ENCODE data around the gene CLCN7. TPM values are rescaled to one million over a fixed set of nuclear protein-coding genes. Genes with fewer than 3 reads are reported as not detected.

CLCN7 gene
- total RNA-seq, 1 experiment from 2014 or later: 127 TPM

DNA sequence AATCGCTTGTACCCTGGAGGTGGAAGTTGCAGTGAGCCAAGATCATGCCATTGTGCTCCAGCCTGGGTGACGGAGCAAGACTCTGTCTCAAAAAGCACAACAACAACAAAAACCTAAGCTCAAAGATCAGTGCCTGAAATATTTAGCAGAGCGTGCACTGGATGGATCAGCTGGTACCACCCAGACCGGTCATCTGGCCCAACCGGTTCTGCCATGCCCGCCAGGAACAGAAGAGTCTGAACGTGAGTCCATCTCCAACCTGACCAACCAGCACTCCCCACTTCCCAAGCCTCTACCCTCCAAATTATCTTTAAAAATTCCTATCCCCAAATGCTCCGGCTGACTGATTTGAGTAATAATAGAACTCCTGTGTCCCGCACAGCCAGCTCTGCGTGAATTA lies 52.8 kb downstream of the CLCN7 start:
- Mint-ChIP-seq H3K9me3 (ENCODE audit: unreplicated experiment) (no peaks in the 10 kb centered on the region), H3K27me3 (ENCODE audit: insufficient read depth, unreplicated experiment) (no peaks in the 10 kb centered on the region), H3K27ac (ENCODE audit: unreplicated experiment) (peak overlapping the region; percentile 95), H3K4me1 (ENCODE audit: low read depth, unreplicated experiment) (no peaks in the 10 kb centered on the region), H3K4me3 (ENCODE audit: unreplicated experiment) (peak overlapping the region; percentile 46), H3K36me3 (ENCODE audit: insufficient read depth, unreplicated experiment) (peaks cover 31% of the 10 kb centered on the region)
- TF ChIP-seq CTCF (IDR thresholded peaks at IDR 0.05; ENCODE audit: insufficient read depth in 1 of 2, low read depth in 1 of 2, low read length in 1 of 2, severe bottlenecking in 1 of 2, unreplicated experiment in 1 of 2): no peak
- POLR2A ChIA-PET: interaction anchor here (1.8 kb wide), 1 partner anchor 9 kb away, joined by 16 read pairs; the partner anchor contains the start of gene PERCC1
- Histone ChIP-seq H3K4me1 (peaks cover 9% of the 10 kb centered on the region; the same call in 1 of the 2 replicates), H3K36me3 (ENCODE audit: control insufficient read depth, insufficient read depth, low read length) (no peaks in the 10 kb centered on the region; the same call in 1 of the 2 replicates), H3K9me3 (peaks cover 9% of the 10 kb centered on the region), H3K27me3 (replicated peaks; ENCODE audit: control insufficient read depth, insufficient read depth, low read length) (no peaks in the 10 kb centered on the region), H3K4me3 (ENCODE audit: low read depth, low read length) (no peak overlapping the region)
- CTCF ChIA-PET: no interaction called here
- intact Hi-C loops (cut with micrococcal nuclease; ENCODE audit: unreplicated experiment): loop anchor here (10.0 kb wide), 1 partner anchor 53 kb away; the partner anchor contains the start of gene CLCN7
- BruUV-seq (replicated peaks): no TSS peak
- no peak for DNase-seq

DNA sequence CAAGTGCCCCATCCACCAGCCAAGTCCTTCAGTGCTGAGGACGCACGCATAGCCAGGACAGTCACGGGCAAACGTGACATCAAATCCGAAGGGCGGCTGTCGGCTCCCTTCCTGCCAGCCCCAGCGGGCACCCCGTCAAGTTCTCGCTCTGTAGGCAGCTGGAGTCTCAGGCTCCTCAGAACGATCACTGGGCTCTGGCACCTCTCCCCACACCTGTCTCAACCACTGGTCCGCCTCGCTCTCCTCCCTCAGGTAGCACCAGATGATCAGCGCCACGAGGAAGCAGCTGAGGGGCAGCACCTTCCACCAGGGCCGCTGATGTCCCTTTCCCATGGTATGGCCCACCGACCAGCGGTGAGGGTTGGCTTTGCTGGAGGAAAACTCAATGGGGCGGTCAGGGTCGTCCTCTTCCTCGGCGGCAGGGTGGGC lies 54.7 kb downstream of the CLCN7 start:
- intact Hi-C loops (cut with micrococcal nuclease; ENCODE audit: unreplicated experiment): loop anchor here (10.0 kb wide), 1 partner anchor 55 kb away; the partner anchor contains the start of gene CLCN7
- TF ChIP-seq CTCF (IDR thresholded peaks at IDR 0.05; ENCODE audit: insufficient read depth in 1 of 2, low read depth in 1 of 2, low read length in 1 of 2, severe bottlenecking in 1 of 2, unreplicated experiment in 1 of 2): no peak
- H3K27me3 Mint-ChIP-seq (ENCODE audit: insufficient read depth, unreplicated experiment): no peaks in the 10 kb centered on the region
- CTCF ChIA-PET: interaction anchor here (0.8 to 1.5 kb wide), 3 partner anchors 8 to 57 kb away, joined by 3 to 9 read pairs (median 3); partner anchors contain the start of gene PERCC1
- H3K4me3 ChIP-seq (ENCODE audit: low read depth, low read length): peak overlapping the region; percentile 95
- peaks cover 9% of the 10 kb centered on the region for H3K9me3 ChIP-seq
- no peak for DNase-seq
- H3K4me1 ChIP-seq: peaks cover 21% of the 10 kb centered on the region
- no peaks in the 10 kb centered on the region for H3K4me1 Mint-ChIP-seq (ENCODE audit: low read depth, unreplicated experiment)
- TSS peak; percentile 86 for BruUV-seq (replicated peaks)
- no peaks in the 10 kb centered on the region for H3K9me3 Mint-ChIP-seq (ENCODE audit: unreplicated experiment)
- no peaks in the 10 kb centered on the region; the same call in 1 of the 2 replicates for H3K36me3 ChIP-seq (ENCODE audit: control insufficient read depth, insufficient read depth, low read length)
- H3K4me3 Mint-ChIP-seq (ENCODE audit: unreplicated experiment): peak overlapping the region; percentile 88
- no peaks in the 10 kb centered on the region for H3K27me3 ChIP-seq (replicated peaks; ENCODE audit: control insufficient read depth, insufficient read depth, low read length)
- peaks cover 38% of the 10 kb centered on the region for H3K36me3 Mint-ChIP-seq (ENCODE audit: insufficient read depth, unreplicated experiment)
- peak overlapping the region; percentile 95 for H3K27ac Mint-ChIP-seq (ENCODE audit: unreplicated experiment)
- POLR2A ChIA-PET: interaction anchor here (1.0 to 1.8 kb wide), 7 partner anchors 10 to 363 kb away, joined by 3 to 16 read pairs (median 5); partner anchors contain the start of genes NUBP2, PERCC1, SPSB3 and TELO2

GRCh38 chr16:1416521-1416941 lies 58.3 kb downstream of the CLCN7 start:
- DNase-seq: no peak
- Mint-ChIP-seq H3K9me3 (ENCODE audit: unreplicated experiment) (no peaks in the 10 kb centered on the region), H3K36me3 (ENCODE audit: insufficient read depth, unreplicated experiment) (peaks cover 43% of the 10 kb centered on the region), H3K4me1 (ENCODE audit: low read depth, unreplicated experiment) (no peaks in the 10 kb centered on the region), H3K27ac (ENCODE audit: unreplicated experiment) (peak overlapping the region; percentile 98), H3K4me3 (ENCODE audit: unreplicated experiment) (peak overlapping the region; percentile 84), H3K27me3 (ENCODE audit: insufficient read depth, unreplicated experiment) (no peaks in the 10 kb centered on the region)
- intact Hi-C loops (cut with micrococcal nuclease; ENCODE audit: unreplicated experiment): no loop called here
- Histone ChIP-seq H3K36me3 (ENCODE audit: control insufficient read depth, insufficient read depth, low read length) (peaks cover 2% of the 10 kb centered on the region; the same call in 1 of the 2 replicates), H3K27me3 (replicated peaks; ENCODE audit: control insufficient read depth, insufficient read depth, low read length) (no peaks in the 10 kb centered on the region), H3K4me3 (ENCODE audit: low read depth, low read length) (no peak overlapping the region), H3K9me3 (no peaks in the 10 kb centered on the region), H3K4me1 (peaks cover 21% of the 10 kb centered on the region)
- no peak for TF ChIP-seq CTCF (IDR thresholded peaks at IDR 0.05; ENCODE audit: insufficient read depth in 1 of 2, low read depth in 1 of 2, low read length in 1 of 2, severe bottlenecking in 1 of 2, unreplicated experiment in 1 of 2)
- ChIA-PET CTCF (no interaction called here), POLR2A (interaction anchor here (0.7 kb wide), 1 partner anchor 15 kb away, joined by 16 read pairs; the partner anchor contains the start of gene PERCC1)
- BruUV-seq (replicated peaks): no TSS peak
